Activated effector memory CD4-positive, alpha-beta T cell treated with Interleukin-2 at 50 U/mL for 16 hours (primary cell): ENCODE data around the gene NIM1K.
"Not testable (repeated sequence)": the region's sequence is repeated elsewhere in the genome, so short reads cannot be mapped to it uniquely, and the experiment has no call there.

Experiments used
- DNase-seq: peaks from one replicate; pipeline ENCODE4 v3.0.0-alpha.2; 2020

Gene NIM1K

GRCh38 chr5:43287493-43287892 is 95.5 kb downstream of the NIM1K start:
- DNase-seq, result no peak

- no peak for DNase-seq
These were observed 96.3 kb downstream of the NIM1K start for GRCh38 chr5:43288269-43288831.

- no peak for DNase-seq
These were observed 98.7 kb downstream of the NIM1K start for GRCh38 chr5:43290726-43291125.

GRCh38 chr5:43294226-43294625 is 102.2 kb downstream of the NIM1K start:
- no peak for DNase-seq

- DNase-seq, result no peak
These were observed 103.2 kb downstream of the NIM1K start for GRCh38 chr5:43295202-43295601.

- DNase-seq, result no peak
These were observed 104.8 kb downstream of the NIM1K start for GRCh38 chr5:43296835-43297234.

- DNase-seq, result no peak
These were observed 106.4 kb downstream of the NIM1K start for GRCh38 chr5:43298443-43298842.

GRCh38 chr5:43300112-43300511 is 108.1 kb downstream of the NIM1K start:
- no peak for DNase-seq

GRCh38 chr5:43301653-43302091 is 109.6 kb downstream of the NIM1K start:
- DNase-seq, result no peak

GRCh38 chr5:43302481-43302880 is 110.5 kb downstream of the NIM1K start:
- DNase-seq, result no peak

GRCh38 chr5:43303242-43303641 is 111.2 kb downstream of the NIM1K start:
- no peak for DNase-seq

GRCh38 chr5:43304525-43304924 is 112.5 kb downstream of the NIM1K start:
- DNase-seq, result no peak

- DNase-seq, result no peak
These were observed 114.0 kb downstream of the NIM1K start for GRCh38 chr5:43305948-43306565.

GRCh38 chr5:43306954-43307353 is 114.9 kb downstream of the NIM1K start:
- not testable (repeated sequence) for DNase-seq

GRCh38 chr5:43309122-43309521 is 117.1 kb downstream of the NIM1K start:
- no peak for DNase-seq

- DNase-seq, result no peak
These were observed 117.6 kb downstream of the NIM1K start for GRCh38 chr5:43309637-43310036.

- no peak for DNase-seq
These were observed 120.1 kb downstream of the NIM1K start for GRCh38 chr5:43312076-43312661.

- no peak for DNase-seq
These were observed 120.6 kb downstream of the NIM1K start for GRCh38 chr5:43312699-43313034.

- peak; percentile 99 for DNase-seq
These were observed 121.2 kb downstream of the NIM1K start, which contains the start of gene HMGCS1 for GRCh38 chr5:43313035-43313853. HMGCS1 (minus strand) TSS chr5:43313412; CDS start chr5:43298965, 14,447 bp downstream.

GRCh38 chr5:43313854-43314457 is 121.9 kb downstream of the NIM1K start:
- DNase-seq, result peak; percentile 1

- no peak for DNase-seq
These were observed 122.7 kb downstream of the NIM1K start for GRCh38 chr5:43314724-43315123.

GRCh38 chr5:43315263-43315662 is 123.2 kb downstream of the NIM1K start:
- no peak for DNase-seq

- DNase-seq, result no peak
These were observed 123.7 kb downstream of the NIM1K start for GRCh38 chr5:43315682-43316081.
